ENCODE data around the gene OPRD1.
"Not testable (repeated sequence)": the region's sequence is repeated elsewhere in the genome, so short reads cannot be mapped to it uniquely, and the experiment has no call there.

Gene OPRD1

GRCh38 chr1:28811766-28812668 lies at the start of gene OPRD1:
OPRD1 (plus strand) TSS chr1:28812170; CDS start chr1:28812384, 214 bp downstream.
- no peak within 1 kb of the TSS for H3K4me3 ChIP-seq (IDR thresholded peaks at IDR 0.05; ENCODE audit: insufficient read depth, low read depth, low read length)
- no peak within 1 kb of the TSS for H2AFZ ChIP-seq (ENCODE audit: low read depth)
- no peak within 1 kb of the TSS for H3K9ac ChIP-seq

GRCh38 chr1:28766532-28767183 lies 45.3 kb upstream of the OPRD1 start:
- no peak overlapping the region for H3K4me2 ChIP-seq
- H2AFZ ChIP-seq (ENCODE audit: low read depth), result no peak overlapping the region
- no peak overlapping the region for H3K9ac ChIP-seq
- no peak for TF ChIP-seq CTCF (conservative IDR thresholded peaks at IDR 0.05; ENCODE audit: low read depth, low read length)
- no peaks in the 10 kb centered on the region for H3K36me3 ChIP-seq (ENCODE audit: insufficient read depth)
- no peaks in the 10 kb centered on the region for H3K4me1 ChIP-seq (ENCODE audit: low read depth, poor library complexity, severe bottlenecking)
- H3K79me2 ChIP-seq (ENCODE audit: insufficient read depth, low read depth), result peaks cover 57% of the 10 kb centered on the region
- H3K27ac ChIP-seq, result no peak overlapping the region
- H3K4me3 ChIP-seq (IDR thresholded peaks at IDR 0.05; ENCODE audit: insufficient read depth, low read depth, low read length), result no peak overlapping the region
- H3K27me3 ChIP-seq (ENCODE audit: insufficient read depth, low read depth), result no peaks in the 10 kb centered on the region
- H4K20me1 ChIP-seq (ENCODE audit: insufficient read depth), result peaks cover 26% of the 10 kb centered on the region

More at GRCh38 chr1:28811766-28812668, at the start of gene OPRD1:
- Histone ChIP-seq H4K20me1 (ENCODE audit: insufficient read depth) (no peaks in the 10 kb centered on the region), H3K27ac (no peak within 1 kb of the TSS), H3K27me3 (ENCODE audit: insufficient read depth, low read depth) (peaks cover 13% of the 10 kb centered on the region; the same call in 1 of the 2 replicates), H3K79me2 (ENCODE audit: insufficient read depth, low read depth) (no peaks in the 10 kb centered on the region), H3K36me3 (ENCODE audit: insufficient read depth) (no peaks in the 10 kb centered on the region), H3K4me1 (ENCODE audit: low read depth, poor library complexity, severe bottlenecking) (no peaks in the 10 kb centered on the region), H3K4me2 (no peak within 1 kb of the TSS)
- TF ChIP-seq CTCF (conservative IDR thresholded peaks at IDR 0.05; ENCODE audit: low read depth, low read length), result no peak

- Histone ChIP-seq H3K4me2 (no peak overlapping the region), H3K27ac (no peak overlapping the region), H3K4me3 (IDR thresholded peaks at IDR 0.05; ENCODE audit: insufficient read depth, low read depth, low read length) (no peak overlapping the region), H3K36me3 (ENCODE audit: insufficient read depth) (no peaks in the 10 kb centered on the region), H4K20me1 (ENCODE audit: insufficient read depth) (peaks cover 4% of the 10 kb centered on the region), H3K4me1 (ENCODE audit: low read depth, poor library complexity, severe bottlenecking) (no peaks in the 10 kb centered on the region), H2AFZ (ENCODE audit: low read depth) (no peak overlapping the region), H3K27me3 (ENCODE audit: insufficient read depth, low read depth) (no peaks in the 10 kb centered on the region), H3K79me2 (ENCODE audit: insufficient read depth, low read depth) (peaks cover 21% of the 10 kb centered on the region), H3K9ac (no peak overlapping the region)
- no peak for TF ChIP-seq CTCF (conservative IDR thresholded peaks at IDR 0.05; ENCODE audit: low read depth, low read length)
Measured at GRCh38 chr1:28770601-28771165, 41.3 kb upstream of the OPRD1 start.

GRCh38 chr1:28771921-28772320 lies 40.0 kb upstream of the OPRD1 start:
- H3K9ac ChIP-seq; H3K4me1 ChIP-seq (ENCODE audit: low read depth, poor library complexity, severe bottlenecking); H3K4me3 ChIP-seq (IDR thresholded peaks at IDR 0.05; ENCODE audit: insufficient read depth, low read depth, low read length); H3K4me2 ChIP-seq; H4K20me1 ChIP-seq (ENCODE audit: insufficient read depth); H3K27ac ChIP-seq; H3K27me3 ChIP-seq (ENCODE audit: insufficient read depth, low read depth); H2AFZ ChIP-seq (ENCODE audit: low read depth); H3K36me3 ChIP-seq (ENCODE audit: insufficient read depth); H3K79me2 ChIP-seq (ENCODE audit: insufficient read depth, low read depth): not testable (repeated sequence)
